H7 (cell line): ENCODE results near the gene PDE7B. TPM values are rescaled to one million over a fixed set of nuclear protein-coding genes. Genes with fewer than 3 reads are reported as not detected.
A peak's percentile ranks its signal among the peaks of the same experiment; 100 is the strongest.
"Not testable (repeated sequence)": the region's sequence is repeated elsewhere in the genome, so short reads cannot be mapped to it uniquely, and the experiment has no call there.

Experiments used
- DNase-seq: peaks from one replicate; pipeline ENCODE4 v3.0.0; 2012
- H3K27me3 ChIP-seq: 2 replicates; pipeline ENCODE4 v1.6.0; 2011; ENCODE audit warnings: mild to moderate bottlenecking, low read length; ENCODE audit not compliant: control insufficient read depth, insufficient read depth
- H3K36me3 ChIP-seq: replicated peaks from 2 replicates; pipeline ENCODE4 v1.5.1; 2011; ENCODE audit warnings: low read length; ENCODE audit not compliant: control insufficient read depth, insufficient read depth
- H3K4me3 ChIP-seq: 2 replicates; pipeline ENCODE4 v1.5.1; 2011; ENCODE audit warnings: low read depth, mild to moderate bottlenecking, control low read depth, low read length, moderate library complexity; ENCODE audit not compliant: insufficient read depth
- total RNA-seq: library from RNA; depleted of rRNA; stranded (reverse); fragments of >200 nt; shearing (Covaris generic); gene quantifications from 2 replicates; pipeline ENCODE4 v1.2.3, GENCODE V29; 2014

The PDE7B gene
- total RNA-seq, 1 experiment from 2014 or later: not detected

GRCh38 chr6:136212608-136213007 is 361.1 kb downstream of the PDE7B start:
- Histone ChIP-seq H3K27me3 (no peaks in the 10 kb centered on the region), H3K4me3 (no peak overlapping the region), H3K36me3 (no peaks in the 10 kb centered on the region)
- no peak for DNase-seq

- DNase-seq: no peak
- H3K4me3 ChIP-seq: no peak overlapping the region
- no peaks in the 10 kb centered on the region for H3K27me3 ChIP-seq
- no peaks in the 10 kb centered on the region for H3K36me3 ChIP-seq
Measured at GRCh38 chr6:136213012-136213539, 361.6 kb downstream of the PDE7B start.

GRCh38 chr6:136213853-136214252 is 362.4 kb downstream of the PDE7B start:
- Histone ChIP-seq H3K36me3 (no peaks in the 10 kb centered on the region), H3K4me3 (no peak overlapping the region), H3K27me3 (no peaks in the 10 kb centered on the region)
- DNase-seq: no peak

GRCh38 chr6:136216503-136217401 is 365.3 kb downstream of the PDE7B start:
- no peak overlapping the region for H3K4me3 ChIP-seq
- H3K36me3 ChIP-seq: no peaks in the 10 kb centered on the region
- DNase-seq: no peak
- no peaks in the 10 kb centered on the region for H3K27me3 ChIP-seq

- H3K36me3 ChIP-seq, H3K4me3 ChIP-seq, H3K27me3 ChIP-seq, DNase-seq: not testable (repeated sequence)
Measured at GRCh38 chr6:136224974-136225373, 373.5 kb downstream of the PDE7B start.

- DNase-seq: no peak
- Histone ChIP-seq H3K4me3 (no peak overlapping the region), H3K36me3 (no peaks in the 10 kb centered on the region), H3K27me3 (no peaks in the 10 kb centered on the region)
Measured at GRCh38 chr6:136225496-136225895, 374.0 kb downstream of the PDE7B start.

GRCh38 chr6:136226027-136226673 is 374.6 kb downstream of the PDE7B start:
- H3K4me3 ChIP-seq: no peak overlapping the region
- H3K27me3 ChIP-seq: no peaks in the 10 kb centered on the region
- no peaks in the 10 kb centered on the region; the same call in 1 of the 2 replicates for H3K36me3 ChIP-seq
- peak; percentile 51 for DNase-seq

GRCh38 chr6:136226674-136227377 is 375.3 kb downstream of the PDE7B start:
- Histone ChIP-seq H3K4me3 (no peak overlapping the region), H3K36me3 (no peaks in the 10 kb centered on the region; the same call in 1 of the 2 replicates)
- DNase-seq: no peak

GRCh38 chr6:136228814-136229213 is 377.3 kb downstream of the PDE7B start:
- H3K27me3 ChIP-seq: no peaks in the 10 kb centered on the region
- no peaks in the 10 kb centered on the region; the same call in 1 of the 2 replicates for H3K36me3 ChIP-seq
- H3K4me3 ChIP-seq: no peak overlapping the region
- DNase-seq: no peak

More at GRCh38 chr6:136226674-136227377, 375.3 kb downstream of the PDE7B start:
- H3K27me3 ChIP-seq: no peaks in the 10 kb centered on the region

- no peak for DNase-seq
- Histone ChIP-seq H3K27me3 (no peaks in the 10 kb centered on the region), H3K4me3 (no peak overlapping the region), H3K36me3 (peaks cover 1% of the 10 kb centered on the region)
Measured at GRCh38 chr6:136230219-136230853, 378.8 kb downstream of the PDE7B start.

- DNase-seq: no peak
- Histone ChIP-seq H3K36me3 (peaks cover 1% of the 10 kb centered on the region), H3K4me3 (no peak overlapping the region), H3K27me3 (no peaks in the 10 kb centered on the region)
Measured at GRCh38 chr6:136232701-136233100, 381.2 kb downstream of the PDE7B start.

- Histone ChIP-seq H3K36me3 (peaks cover 1% of the 10 kb centered on the region), H3K4me3 (no peak overlapping the region), H3K27me3 (no peaks in the 10 kb centered on the region)
- DNase-seq: no peak
Measured at GRCh38 chr6:136235233-136235564, 383.7 kb downstream of the PDE7B start.

GRCh38 chr6:136236466-136237293 is 385.2 kb downstream of the PDE7B start:
- peaks cover 3% of the 10 kb centered on the region for H3K36me3 ChIP-seq
- DNase-seq: no peak
- H3K4me3 ChIP-seq: no peak overlapping the region
- no peaks in the 10 kb centered on the region for H3K27me3 ChIP-seq
